HG03432 (cell line): ENCODE measurements around the gene SLX9.
"Not testable (repeated sequence)": the region's sequence is repeated elsewhere in the genome, so short reads cannot be mapped to it uniquely, and the experiment has no call there.

Experiments
- ATAC-seq: cut with Tn5 transposase; IDR thresholded peaks from one replicate; pipeline ENCODE4 v1.9.1; 2021; ENCODE audit warnings: mild to moderate bottlenecking, moderate library complexity; ENCODE audit not compliant: unreplicated experiment

Gene SLX9

GRCh38 chr21:44972821-44973220 lies 33.0 kb downstream of the SLX9 start:
- no peak for ATAC-seq

- no peak for ATAC-seq
Observed at GRCh38 chr21:44973598-44973997, 33.8 kb downstream of the SLX9 start.

- no peak for ATAC-seq
Observed at GRCh38 chr21:44974676-44975075, 34.8 kb downstream of the SLX9 start.

GRCh38 chr21:44975720-44976555 lies 36.1 kb downstream of the SLX9 start:
- no peak for ATAC-seq

GRCh38 chr21:44976556-44977393 lies 36.9 kb downstream of the SLX9 start:
- not testable (repeated sequence) for ATAC-seq

- no peak for ATAC-seq
Observed at GRCh38 chr21:44977616-44978340, 37.9 kb downstream of the SLX9 start.

- no peak for ATAC-seq
Observed at GRCh38 chr21:44979687-44980561, 40.1 kb downstream of the SLX9 start.

- ATAC-seq, result no peak
Observed at GRCh38 chr21:44980562-44981489, 41.0 kb downstream of the SLX9 start.

GRCh38 chr21:44982558-44983250 lies 42.9 kb downstream of the SLX9 start:
- ATAC-seq, result no peak

- ATAC-seq, result no peak
Observed at GRCh38 chr21:44983421-44984206, 43.8 kb downstream of the SLX9 start.

- ATAC-seq, result no peak
Observed at GRCh38 chr21:44984428-44984791, 44.6 kb downstream of the SLX9 start.

GRCh38 chr21:44984792-44985440 lies 45.1 kb downstream of the SLX9 start:
- no peak for ATAC-seq

GRCh38 chr21:44985441-44986401 lies 45.9 kb downstream of the SLX9 start:
- no peak for ATAC-seq

GRCh38 chr21:44986471-44987291 lies 46.9 kb downstream of the SLX9 start:
- no peak for ATAC-seq

GRCh38 chr21:44987301-44987885 lies 47.6 kb downstream of the SLX9 start:
- ATAC-seq, result no peak
